ENCODE measurements around the gene LOXL3.

GRCh38 chr2:74588664-74589063 is 34.9 kb upstream of the LOXL3 start:
- TF ChIP-seq CTCF (IDR thresholded peaks at IDR 0.05) (no peak), EZH2 (IDR thresholded peaks at IDR 0.05; ENCODE audit: borderline replicate concordance, insufficient read depth, low read depth, low read length, poor library complexity, severe bottlenecking) (no peak)
